HL-60/S4 treated with retinoic acid at 250 ng/mL for 4 days and 3 days (cell line): ENCODE data around the gene ADNP.

Source experiments
- in situ Hi-C: fragments of 300-500 bp; cut with MboI; formaldehyde crosslinking; loops from 2 replicates; pipeline ENCODE4 v1.7.0; 2022; ENCODE audit warnings: low sequenced_read_pairs

The ADNP gene

DNA sequence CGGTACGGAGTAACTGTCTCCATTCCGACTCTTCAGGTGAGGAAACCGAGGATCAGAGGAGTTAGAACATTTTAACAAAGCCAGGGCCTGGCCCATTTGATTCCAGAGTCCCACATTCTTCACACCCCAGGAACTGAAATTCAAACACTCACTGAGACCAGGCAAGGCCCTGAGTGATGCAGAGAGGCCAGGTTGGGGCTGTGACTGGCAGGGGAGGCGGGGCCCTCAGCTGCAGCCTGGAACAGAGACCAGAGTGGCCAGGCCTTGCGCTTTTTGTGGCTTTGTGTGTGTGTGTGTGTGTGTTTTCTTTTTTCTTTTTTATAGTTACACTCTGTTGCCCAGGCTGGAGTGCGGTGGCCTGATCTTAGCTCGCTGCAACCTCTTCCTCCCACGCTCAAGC, 79.2 kb downstream of the ADNP start:
- in situ Hi-C loops, result no loop called here

DNA sequence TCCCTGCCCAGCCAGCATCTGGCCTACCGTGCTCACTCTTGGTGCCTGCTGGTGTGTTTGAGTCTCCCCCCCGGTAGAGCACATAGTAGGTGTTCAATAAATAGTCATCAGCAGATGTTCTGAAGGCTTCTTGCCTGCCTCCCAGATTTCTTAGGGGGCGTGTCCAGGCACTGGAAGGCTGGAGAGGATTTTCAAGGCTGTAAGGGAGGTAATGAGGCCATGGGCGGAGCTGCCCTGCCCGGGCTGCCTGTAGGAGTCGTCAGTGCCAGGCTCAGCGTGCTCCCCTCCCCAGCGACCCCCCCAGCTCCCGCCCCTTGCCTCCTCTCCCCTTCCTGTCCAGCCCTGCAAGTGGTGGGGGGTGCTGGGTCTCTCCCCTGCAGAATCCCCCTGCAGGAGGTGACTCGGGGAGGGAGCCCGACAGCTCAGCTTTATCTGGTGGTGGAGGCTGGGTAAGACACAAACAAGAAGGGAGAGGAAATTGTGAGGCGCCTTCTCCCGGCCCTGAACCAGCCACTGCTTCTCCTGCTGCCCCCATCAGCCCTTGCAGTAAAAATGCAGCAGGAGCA, 80.4 kb downstream of the ADNP start:
- in situ Hi-C loops, result no loop called here

DNA sequence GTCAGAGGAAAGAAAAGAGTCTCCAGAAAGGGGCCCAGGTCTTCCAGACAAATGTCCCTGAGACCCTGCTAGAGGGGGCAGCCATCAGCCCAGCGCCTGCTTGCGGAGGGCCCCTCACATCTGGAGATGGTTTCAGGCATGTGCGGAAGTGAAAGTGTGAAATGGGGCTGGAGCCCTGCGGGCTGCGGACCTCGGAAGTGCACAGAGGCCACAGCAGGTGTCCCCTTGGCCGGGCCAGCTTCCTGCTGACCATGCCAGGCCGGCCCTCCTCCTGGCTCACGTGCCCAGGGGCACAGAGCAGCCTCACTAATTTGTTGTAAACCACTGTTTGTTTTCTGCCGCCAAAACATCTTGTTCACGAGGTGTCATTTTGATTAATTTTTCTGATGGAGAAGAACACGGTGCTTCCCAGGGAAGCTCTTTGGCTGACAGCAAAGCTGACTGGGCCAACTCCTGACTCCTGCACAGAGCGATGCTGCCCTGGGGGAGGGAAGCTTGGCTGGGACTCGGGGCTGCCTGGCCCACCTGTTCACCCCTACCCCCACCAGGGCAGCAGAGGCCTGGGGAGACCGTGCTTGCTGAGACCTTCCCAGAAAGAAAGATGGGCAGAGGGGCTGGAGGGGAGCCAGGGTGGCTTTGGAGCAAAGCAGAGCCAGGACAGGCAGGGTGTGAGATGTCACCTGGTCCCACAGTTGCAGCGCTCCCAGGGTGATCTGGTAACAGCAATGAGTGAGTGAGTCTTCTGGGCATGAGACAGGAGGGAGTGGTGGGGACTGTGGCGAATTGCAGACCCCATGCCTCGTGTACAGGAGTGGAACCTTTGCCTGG, 82.2 kb downstream of the ADNP start:
- in situ Hi-C loops, result no loop called here

DNA sequence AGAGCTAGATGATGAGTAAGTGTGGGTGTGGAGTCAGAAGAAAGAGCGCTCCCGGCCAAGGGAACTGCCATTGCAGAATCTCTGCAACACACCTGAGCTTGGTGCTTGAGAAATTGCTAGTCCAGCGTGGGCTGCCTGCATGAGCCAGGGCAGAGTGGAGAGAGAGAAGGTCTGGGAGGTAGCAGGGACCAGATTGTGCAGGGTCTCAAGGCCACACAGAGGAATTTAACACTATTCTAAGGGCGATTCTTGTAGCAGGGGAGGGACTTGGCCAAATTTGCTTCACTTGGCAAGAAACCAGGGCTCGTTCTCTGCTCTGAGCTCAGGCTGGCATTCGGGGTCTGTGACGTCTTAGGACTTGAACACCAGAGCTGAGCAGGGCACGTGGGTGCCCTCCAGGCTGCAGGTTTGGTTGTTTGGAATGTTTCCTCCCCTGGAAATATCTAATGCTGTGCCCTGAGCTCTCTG, 82.9 kb downstream of the ADNP start:
- in situ Hi-C loops, result no loop called here

DNA sequence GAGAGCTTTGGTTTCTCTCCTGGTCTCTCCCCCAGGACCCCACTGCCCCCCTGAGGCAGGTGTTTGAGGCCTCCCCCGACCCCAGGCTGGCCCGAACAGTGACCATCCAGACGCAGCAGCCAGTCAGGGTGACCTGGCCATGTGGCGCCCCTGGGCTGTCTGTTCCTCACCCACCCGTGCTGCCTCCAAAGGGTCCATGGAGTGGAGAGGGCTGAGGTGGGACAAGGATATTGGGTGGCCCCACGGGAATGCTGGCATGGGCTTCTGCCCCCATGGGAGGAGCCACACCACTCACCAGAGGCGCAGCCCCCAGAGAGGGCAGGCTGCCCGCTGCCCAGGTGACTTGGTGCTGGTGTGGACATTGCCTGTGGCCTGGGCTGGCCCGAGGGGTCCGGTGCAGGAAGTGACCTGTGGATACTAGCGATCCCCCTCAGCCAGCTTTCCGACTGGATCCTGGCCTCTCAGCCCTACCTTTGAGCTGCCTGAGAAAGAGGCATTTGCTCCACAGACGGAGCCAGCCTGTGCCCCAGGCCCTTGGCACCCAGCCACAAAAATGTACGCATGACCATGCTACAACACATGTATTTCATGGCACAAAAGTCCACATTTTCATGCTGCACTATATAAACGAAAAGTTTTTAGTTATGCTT, 85.5 kb downstream of the ADNP start:
- in situ Hi-C loops, result no loop called here

DNA sequence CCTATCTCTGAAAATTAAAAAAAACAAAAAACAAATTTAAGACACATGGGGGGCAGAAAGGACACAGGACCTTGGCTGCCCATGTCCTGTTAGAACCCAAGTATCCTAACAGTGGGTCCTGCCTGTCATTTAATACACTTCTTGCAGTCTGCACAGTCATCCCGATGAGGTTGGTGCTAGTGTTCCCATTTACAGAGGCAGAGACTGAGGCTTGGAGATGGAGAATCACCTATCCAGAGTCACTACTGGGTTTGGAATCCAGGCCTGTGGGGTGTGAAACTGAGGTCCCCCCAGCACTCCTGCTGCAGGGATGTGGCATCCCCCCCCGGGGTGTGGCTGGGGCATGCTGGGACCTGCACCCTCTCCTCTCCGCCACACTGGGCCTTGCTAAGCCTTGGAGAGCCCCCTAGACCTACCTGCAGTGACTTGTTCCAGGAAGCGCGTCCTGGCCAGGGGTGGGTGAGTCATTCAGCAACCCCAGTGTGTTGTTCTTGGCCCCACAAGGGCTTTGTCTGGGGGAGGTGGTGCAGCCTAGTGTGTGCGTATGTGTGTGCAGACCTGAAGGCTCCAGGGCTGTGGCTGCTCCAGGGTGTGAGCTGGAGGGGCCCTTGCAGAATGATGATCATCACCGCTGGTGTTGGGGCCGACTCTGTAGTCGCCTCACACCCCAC, 86.7 kb downstream of the ADNP start:
- in situ Hi-C loops, result no loop called here

DNA sequence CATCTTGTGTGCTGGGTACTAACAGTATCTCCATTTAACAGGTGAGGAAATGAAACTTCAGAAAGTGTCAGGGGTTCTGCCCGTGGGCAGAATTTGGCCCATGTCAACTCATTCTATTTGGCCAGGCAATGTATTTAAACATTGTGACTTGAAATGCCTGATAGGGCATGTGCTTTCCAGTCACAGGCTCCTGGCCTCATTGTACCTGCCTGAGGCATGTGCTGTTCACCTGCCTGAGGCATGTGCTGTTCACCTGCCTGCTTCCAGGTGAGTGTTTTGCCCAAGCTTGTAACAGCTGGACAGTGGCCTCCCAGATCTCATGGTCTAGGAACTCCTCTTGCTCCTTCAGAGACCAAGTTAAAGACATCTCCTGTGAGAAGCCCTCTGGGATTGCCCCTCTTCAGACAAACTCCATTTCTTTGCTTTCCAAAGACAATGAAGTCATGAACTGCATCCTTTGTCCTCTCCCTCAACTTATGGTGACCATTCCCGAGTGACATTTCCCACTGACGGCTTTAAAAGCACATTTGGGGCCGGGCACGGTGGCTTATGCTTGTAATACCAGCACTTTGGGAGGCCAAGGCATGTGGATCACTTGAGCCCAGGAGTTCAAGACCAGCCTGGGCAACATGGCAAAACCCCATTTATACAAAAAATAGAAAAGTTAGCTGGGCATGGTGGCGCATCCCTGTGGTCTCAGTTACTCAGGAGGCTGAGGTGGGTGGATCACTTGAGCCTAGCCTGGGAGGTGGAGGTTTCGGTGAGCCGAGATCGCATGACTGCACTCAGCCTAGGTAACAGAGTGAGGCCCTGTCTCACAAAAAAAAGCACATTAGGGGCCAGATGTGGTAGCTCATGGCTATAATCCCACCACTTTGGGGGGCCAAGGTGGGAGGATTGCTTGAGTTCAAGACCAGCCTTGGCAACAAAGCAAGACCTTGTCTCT, 87.6 kb downstream of the ADNP start:
- in situ Hi-C loops, result no loop called here

DNA sequence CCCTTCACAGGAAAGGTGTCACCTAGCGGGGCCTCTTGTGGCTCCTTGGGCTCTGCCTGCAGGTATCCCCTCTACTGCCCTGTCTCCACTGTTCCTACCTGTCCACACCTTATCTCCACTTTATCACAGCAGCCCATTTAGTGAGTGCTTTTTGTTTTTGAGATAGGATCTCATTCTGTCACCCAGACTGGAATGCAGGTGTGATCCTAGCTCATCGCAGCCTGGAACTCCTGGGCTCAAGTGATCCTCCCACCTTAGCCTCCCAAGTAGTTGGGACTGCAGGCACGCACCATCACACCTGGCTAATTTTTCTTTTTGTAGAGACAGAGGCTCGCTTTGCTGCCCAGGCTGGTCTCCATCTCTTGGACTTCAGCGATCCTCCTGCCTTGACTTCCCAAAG, 88.4 kb downstream of the ADNP start:
- in situ Hi-C loops, result no loop called here
